Activated CD4-positive, CD25-positive, alpha-beta regulatory T cell (primary cell): ENCODE results near the gene OR52E8.

ENCODE experiments used
- DNase-seq, 4 experiments: peaks; one replicate each; lab custom pipeline; 2025; lab: John Stamatoyannopoulos, UW

OR52E8 gene

GRCh38 chr11:5857590-5857989, at the start of gene OR52E8:
Gene OR52E8, minus strand, starts transcription at chr11:5857690. Its CDS starts 0 bp downstream, at chr11:5857690.
- DNase-seq = no peak

- no peak for DNase-seq
Observed at GRCh38 chr11:5899534-5899933, 42.0 kb upstream of the OR52E8 start.

GRCh38 chr11:5892908-5893307, 35.4 kb upstream of the OR52E8 start, which contains the start of gene OR52E5:
Gene OR52E5, plus strand, starts transcription at chr11:5893208. Its CDS starts 7,569 bp downstream, at chr11:5900777.
- no peak for DNase-seq

- no peak for DNase-seq
Observed at GRCh38 chr11:5891216-5891800, 33.8 kb upstream of the OR52E8 start.

- DNase-seq = no peak
Observed at GRCh38 chr11:5887661-5888060, 30.2 kb upstream of the OR52E8 start.

- no peak for DNase-seq
Observed at GRCh38 chr11:5887172-5887571, 29.7 kb upstream of the OR52E8 start.

- DNase-seq = no peak
Observed at GRCh38 chr11:5881756-5882155, 24.3 kb upstream of the OR52E8 start.

- DNase-seq = no peak
Observed at GRCh38 chr11:5880329-5880728, 22.8 kb upstream of the OR52E8 start, which contains the start of gene OR52E4. Gene OR52E4, plus strand, starts transcription at chr11:5880629. Its CDS starts 3,664 bp downstream, at chr11:5884293.

- DNase-seq = no peak
Observed at GRCh38 chr11:5878564-5878963, 21.1 kb upstream of the OR52E8 start.

- DNase-seq = no peak
Observed at GRCh38 chr11:5865826-5866225, 8.3 kb upstream of the OR52E8 start.

GRCh38 chr11:5851002-5851401, 6.5 kb downstream of the OR52E8 start:
- DNase-seq = no peak

- DNase-seq = no peak
Observed at GRCh38 chr11:5847711-5848110, 9.8 kb downstream of the OR52E8 start.

GRCh38 chr11:5846701-5847100, 10.8 kb downstream of the OR52E8 start:
- no peak for DNase-seq

- DNase-seq = no peak
Observed at GRCh38 chr11:5841797-5842196, 15.7 kb downstream of the OR52E8 start, which contains the start of gene OR52E6. Gene OR52E6, minus strand, starts transcription at chr11:5841897. Its CDS starts 0 bp downstream, at chr11:5841897.

- DNase-seq = no peak
Observed at GRCh38 chr11:5837695-5838094, 19.8 kb downstream of the OR52E8 start.

- no peak for DNase-seq
Observed at GRCh38 chr11:5833446-5833845, 24.0 kb downstream of the OR52E8 start.

- no peak for DNase-seq
Observed at GRCh38 chr11:5831196-5831829, 26.2 kb downstream of the OR52E8 start.

- DNase-seq = no peak
Observed at GRCh38 chr11:5818245-5818886, 39.1 kb downstream of the OR52E8 start.

- no peak for DNase-seq
Observed at GRCh38 chr11:5815534-5815933, 42.0 kb downstream of the OR52E8 start.

GRCh38 chr11:5809905-5810795, 47.3 kb downstream of the OR52E8 start:
- no peak for DNase-seq

- DNase-seq = no peak
Observed at GRCh38 chr11:5809122-5809519, 48.4 kb downstream of the OR52E8 start.

GRCh38 chr11:5808500-5809121, 48.9 kb downstream of the OR52E8 start, which contains the start of gene OR52N2:
Gene OR52N2, plus strand, starts transcription at chr11:5808924. Its CDS starts 11,412 bp downstream, at chr11:5820336.
- peak; percentile 25 to 51 (median 30) for DNase-seq
